SH-SY5Y (cell line): ENCODE measurements around the gene IFNL1.

Experiments
- GATA2 ChIP-seq: IDR thresholded peaks from 2 replicates; pipeline ENCODE4 v1.6.1; 2011; ENCODE audit warnings: mild to moderate bottlenecking, low read depth, low read length
- GATA3 ChIP-seq: IDR thresholded peaks from 2 replicates; pipeline ENCODE4 v1.6.1; 2011; ENCODE audit warnings: low read depth, mild to moderate bottlenecking, low read length, moderate library complexity

DNA sequence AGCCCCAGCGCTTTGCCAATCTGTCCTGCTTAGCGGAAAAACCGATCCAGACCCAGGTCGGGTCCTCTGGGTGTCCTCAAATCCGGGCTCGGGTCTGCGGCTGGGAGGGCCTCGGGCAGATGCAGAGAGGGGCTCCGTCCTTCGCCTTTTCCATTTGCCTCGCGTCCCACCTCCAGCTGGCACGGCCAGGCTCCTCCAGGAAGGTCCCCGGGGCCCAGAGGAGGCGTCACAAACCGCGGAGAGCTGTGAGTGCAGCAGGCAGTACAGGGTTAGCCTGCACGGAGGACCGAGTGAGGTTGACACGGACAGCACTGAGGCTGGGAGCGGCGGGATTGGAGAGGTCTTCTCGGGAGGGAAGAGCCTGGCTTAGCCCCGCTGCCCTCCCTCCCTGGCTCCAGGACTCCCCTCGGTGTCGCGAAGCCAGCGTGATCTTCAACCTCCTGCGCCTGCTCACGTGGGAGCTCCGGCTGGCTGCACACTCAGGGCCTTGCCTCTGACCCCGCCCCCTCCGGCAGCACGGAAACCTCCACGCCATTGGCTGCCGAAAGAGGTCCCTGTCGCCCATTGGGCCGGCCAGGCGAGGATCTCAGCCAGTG, 30.8 kb upstream of the IFNL1 start:
- TF ChIP-seq GATA2 = no peak
- TF ChIP-seq GATA3 = no peak
